ENCODE results near the gene PSTPIP2.

The PSTPIP2 gene

DNA sequence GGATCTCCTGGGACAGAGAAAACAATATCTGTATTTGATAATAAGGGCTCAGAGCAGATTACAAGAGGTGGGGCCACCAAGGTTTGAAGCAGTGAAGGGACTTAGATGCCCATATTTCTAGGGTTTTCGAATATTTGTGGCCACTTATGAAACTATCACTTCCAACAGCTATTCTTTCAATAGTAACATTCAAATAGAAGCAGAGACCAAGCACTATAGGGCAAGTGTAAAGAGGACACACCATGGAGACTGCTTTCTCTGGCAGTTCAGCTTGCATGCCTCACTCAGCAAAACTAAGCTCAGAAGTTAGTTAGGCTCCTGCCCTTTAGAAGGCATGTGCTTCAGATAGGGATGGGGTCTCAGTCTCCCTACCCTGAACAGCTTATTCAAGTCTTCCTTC lies 10.3 kb downstream of the PSTPIP2 start:
- Histone ChIP-seq H3K9me3 (ENCODE audit: insufficient read depth, low read length) (no peaks in the 10 kb centered on the region), H3K4me2 (ENCODE audit: low read length) (no peak overlapping the region), H2AFZ (ENCODE audit: low read depth, low read length) (no peak overlapping the region), H3K9ac (ENCODE audit: low read length) (no peak overlapping the region), H3K27ac (ENCODE audit: low read length) (no peak overlapping the region), H3K36me3 (replicated peaks; ENCODE audit: low read depth, low read length) (no peaks in the 10 kb centered on the region), H3K27me3 (ENCODE audit: low read depth, low read length) (no peaks in the 10 kb centered on the region), H3K4me3 (ENCODE audit: low read length) (no peak overlapping the region), H4K20me1 (ENCODE audit: insufficient read depth, low read length) (no peaks in the 10 kb centered on the region), H3K79me2 (ENCODE audit: low read length) (no peaks in the 10 kb centered on the region), H3K4me1 (ENCODE audit: low read length) (no peaks in the 10 kb centered on the region)
- TF ChIP-seq, protein P1, sequence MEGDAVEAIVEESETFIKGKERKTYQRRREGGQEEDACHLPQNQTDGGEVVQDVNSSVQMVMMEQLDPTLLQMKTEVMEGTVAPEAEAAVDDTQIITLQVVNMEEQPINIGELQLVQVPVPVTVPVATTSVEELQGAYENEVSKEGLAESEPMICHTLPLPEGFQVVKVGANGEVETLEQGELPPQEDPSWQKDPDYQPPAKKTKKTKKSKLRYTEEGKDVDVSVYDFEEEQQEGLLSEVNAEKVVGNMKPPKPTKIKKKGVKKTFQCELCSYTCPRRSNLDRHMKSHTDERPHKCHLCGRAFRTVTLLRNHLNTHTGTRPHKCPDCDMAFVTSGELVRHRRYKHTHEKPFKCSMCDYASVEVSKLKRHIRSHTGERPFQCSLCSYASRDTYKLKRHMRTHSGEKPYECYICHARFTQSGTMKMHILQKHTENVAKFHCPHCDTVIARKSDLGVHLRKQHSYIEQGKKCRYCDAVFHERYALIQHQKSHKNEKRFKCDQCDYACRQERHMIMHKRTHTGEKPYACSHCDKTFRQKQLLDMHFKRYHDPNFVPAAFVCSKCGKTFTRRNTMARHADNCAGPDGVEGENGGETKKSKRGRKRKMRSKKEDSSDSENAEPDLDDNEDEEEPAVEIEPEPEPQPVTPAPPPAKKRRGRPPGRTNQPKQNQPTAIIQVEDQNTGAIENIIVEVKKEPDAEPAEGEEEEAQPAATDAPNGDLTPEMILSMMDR (IDR thresholded peaks at IDR 0.05; ENCODE audit: low read depth, low read length), result no peak
- no peak for TF ChIP-seq EZH2phosphoT487 (IDR thresholded peaks at IDR 0.05; ENCODE audit: low read depth)

DNA sequence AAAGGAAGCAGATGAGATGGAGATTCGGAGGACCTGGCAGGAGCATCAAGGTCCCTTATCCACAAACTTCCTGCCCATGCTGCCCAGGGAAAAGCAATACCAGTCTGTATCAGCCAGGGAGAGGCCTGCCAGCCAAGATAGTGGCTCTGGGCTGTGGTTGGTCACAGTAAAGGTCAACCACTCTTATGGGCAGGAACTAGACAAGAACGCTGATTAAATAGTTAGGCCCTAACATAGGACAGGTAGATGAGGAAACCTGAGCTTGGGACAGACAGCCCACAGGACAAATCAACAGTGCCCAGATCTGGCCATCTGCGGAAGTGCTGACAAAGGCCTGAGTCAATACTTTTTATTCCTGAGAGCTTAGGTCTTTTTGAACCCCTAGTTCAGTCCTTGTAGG lies 10.7 kb downstream of the PSTPIP2 start:
- Histone ChIP-seq H3K4me2 (ENCODE audit: low read length) (no peak overlapping the region), H3K4me3 (ENCODE audit: low read length) (no peak overlapping the region)

DNA sequence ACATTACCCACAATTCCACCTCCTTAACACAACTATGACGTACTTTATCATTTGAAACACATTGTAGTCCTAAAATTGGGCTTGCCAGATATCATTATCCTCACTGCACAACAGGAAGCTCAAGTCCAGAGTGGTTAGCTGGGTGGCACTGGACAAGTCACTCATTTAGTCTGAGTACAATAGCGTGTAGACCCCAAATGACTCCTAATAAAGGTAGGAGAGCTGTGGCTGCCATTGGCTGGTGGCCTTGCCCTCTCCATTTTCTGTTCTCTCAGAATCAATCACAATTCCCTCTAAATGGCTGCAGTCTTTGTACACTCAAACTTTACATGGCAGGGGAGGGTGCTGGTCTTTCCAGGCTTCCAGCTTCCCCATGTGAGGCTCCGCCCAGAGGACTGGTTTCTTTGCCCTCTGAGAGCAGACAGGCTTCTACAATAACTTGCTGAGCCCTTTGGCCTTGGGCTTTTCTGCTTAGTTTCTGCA lies 11.7 kb downstream of the PSTPIP2 start:
- H3K27ac ChIP-seq (ENCODE audit: low read length), result no peak overlapping the region
- H3K36me3 ChIP-seq (replicated peaks; ENCODE audit: low read depth, low read length), result no peaks in the 10 kb centered on the region
- H3K9ac ChIP-seq (ENCODE audit: low read length), result no peak overlapping the region
- H2AFZ ChIP-seq (ENCODE audit: low read depth, low read length), result 0 out of 2 replicates have a peak overlapping the region, but pooled peaks have one; percentile 12
- H3K27me3 ChIP-seq (ENCODE audit: low read depth, low read length), result peaks cover 7% of the 10 kb centered on the region; the same call in 1 of the 2 replicates
- no peak overlapping the region for H3K4me3 ChIP-seq (ENCODE audit: low read length)
- H3K79me2 ChIP-seq (ENCODE audit: low read length), result no peaks in the 10 kb centered on the region
- H3K9me3 ChIP-seq (ENCODE audit: insufficient read depth, low read length), result no peaks in the 10 kb centered on the region
- H3K4me2 ChIP-seq (ENCODE audit: low read length), result no peak overlapping the region
- TF ChIP-seq, protein P1 (IDR thresholded peaks at IDR 0.05; ENCODE audit: low read depth, low read length), result no peak
- TF ChIP-seq EZH2phosphoT487 (IDR thresholded peaks at IDR 0.05; ENCODE audit: low read depth), result no peak
- no peaks in the 10 kb centered on the region for H3K4me1 ChIP-seq (ENCODE audit: low read length)
- H4K20me1 ChIP-seq (ENCODE audit: insufficient read depth, low read length), result no peaks in the 10 kb centered on the region

More for the DNA sequence above, 10.7 kb downstream of the PSTPIP2 start:
- Histone ChIP-seq H2AFZ (ENCODE audit: low read depth, low read length) (no peak overlapping the region), H3K36me3 (replicated peaks; ENCODE audit: low read depth, low read length) (no peaks in the 10 kb centered on the region), H3K9me3 (ENCODE audit: insufficient read depth, low read length) (no peaks in the 10 kb centered on the region), H3K79me2 (ENCODE audit: low read length) (no peaks in the 10 kb centered on the region), H4K20me1 (ENCODE audit: insufficient read depth, low read length) (no peaks in the 10 kb centered on the region), H3K9ac (ENCODE audit: low read length) (no peak overlapping the region), H3K27ac (ENCODE audit: low read length) (no peak overlapping the region), H3K4me1 (ENCODE audit: low read length) (no peaks in the 10 kb centered on the region), H3K27me3 (ENCODE audit: low read depth, low read length) (peaks cover under 1% of the 10 kb centered on the region; the same call in 1 of the 2 replicates)
- TF ChIP-seq EZH2phosphoT487 (IDR thresholded peaks at IDR 0.05; ENCODE audit: low read depth), result no peak
- TF ChIP-seq, protein P1 (IDR thresholded peaks at IDR 0.05; ENCODE audit: low read depth, low read length), result no peak

GRCh38 chr18:46055838-46056230 lies 16.2 kb downstream of the PSTPIP2 start:
- H3K9ac ChIP-seq (ENCODE audit: low read length), result no peak overlapping the region
- no peaks in the 10 kb centered on the region for H3K9me3 ChIP-seq (ENCODE audit: insufficient read depth, low read length)
- no peaks in the 10 kb centered on the region for H3K4me1 ChIP-seq (ENCODE audit: low read length)
- H4K20me1 ChIP-seq (ENCODE audit: insufficient read depth, low read length), result no peaks in the 10 kb centered on the region
- no peak overlapping the region for H2AFZ ChIP-seq (ENCODE audit: low read depth, low read length)
- no peaks in the 10 kb centered on the region for H3K36me3 ChIP-seq (replicated peaks; ENCODE audit: low read depth, low read length)
- TF ChIP-seq, protein P1 (IDR thresholded peaks at IDR 0.05; ENCODE audit: low read depth, low read length), result no peak
- TF ChIP-seq EZH2phosphoT487 (IDR thresholded peaks at IDR 0.05; ENCODE audit: low read depth), result no peak
- H3K4me2 ChIP-seq (ENCODE audit: low read length), result no peak overlapping the region
- H3K27me3 ChIP-seq (ENCODE audit: low read depth, low read length), result peaks cover 26% of the 10 kb centered on the region
- H3K27ac ChIP-seq (ENCODE audit: low read length), result no peak overlapping the region
- no peaks in the 10 kb centered on the region for H3K79me2 ChIP-seq (ENCODE audit: low read length)
- no peak overlapping the region for H3K4me3 ChIP-seq (ENCODE audit: low read length)
